CD4-positive, alpha-beta T cell treated with Interleukin-17A for 1 hour (primary cell): ENCODE results near the gene RAC2.
A peak's percentile ranks its signal among the peaks of the same experiment; 100 is the strongest.
"Not testable (repeated sequence)": the region's sequence is repeated elsewhere in the genome, so short reads cannot be mapped to it uniquely, and the experiment has no call there.

Experiments used
- DNase-seq: peaks from one replicate; pipeline ENCODE4 v3.0.0-alpha.2; 2020

RAC2 gene

DNA sequence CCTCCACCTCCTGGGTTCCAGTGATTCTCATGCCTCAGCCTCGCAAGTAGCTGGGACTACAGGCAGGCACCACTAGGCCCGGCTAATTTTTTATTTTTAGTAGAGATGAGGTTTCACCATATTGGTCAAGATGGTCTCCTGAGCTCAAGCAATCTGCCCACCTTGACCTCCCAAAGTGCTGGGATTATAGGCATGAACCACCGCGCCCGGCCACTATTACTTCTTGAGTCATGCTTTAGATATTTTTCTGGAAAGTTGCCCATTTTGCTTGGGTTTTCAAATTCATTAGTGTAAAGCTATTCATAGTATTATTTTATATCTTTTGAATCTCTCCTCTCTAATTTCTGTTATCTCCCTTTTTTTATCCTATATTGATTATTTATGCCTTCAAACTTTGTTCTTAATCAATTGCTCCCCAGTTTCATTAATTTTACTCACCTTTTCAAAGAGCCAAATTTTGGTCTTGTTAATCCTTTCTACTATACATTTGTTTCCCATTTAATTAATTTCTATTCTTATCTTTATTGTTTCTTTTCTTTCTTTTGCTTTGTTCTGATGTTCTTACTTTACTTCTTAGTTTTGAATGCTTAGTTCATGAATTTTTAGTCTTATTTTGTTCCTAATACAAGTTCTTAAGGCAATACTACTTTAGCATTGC, 10.3 kb upstream of the RAC2 start:
- no peak for DNase-seq

DNA sequence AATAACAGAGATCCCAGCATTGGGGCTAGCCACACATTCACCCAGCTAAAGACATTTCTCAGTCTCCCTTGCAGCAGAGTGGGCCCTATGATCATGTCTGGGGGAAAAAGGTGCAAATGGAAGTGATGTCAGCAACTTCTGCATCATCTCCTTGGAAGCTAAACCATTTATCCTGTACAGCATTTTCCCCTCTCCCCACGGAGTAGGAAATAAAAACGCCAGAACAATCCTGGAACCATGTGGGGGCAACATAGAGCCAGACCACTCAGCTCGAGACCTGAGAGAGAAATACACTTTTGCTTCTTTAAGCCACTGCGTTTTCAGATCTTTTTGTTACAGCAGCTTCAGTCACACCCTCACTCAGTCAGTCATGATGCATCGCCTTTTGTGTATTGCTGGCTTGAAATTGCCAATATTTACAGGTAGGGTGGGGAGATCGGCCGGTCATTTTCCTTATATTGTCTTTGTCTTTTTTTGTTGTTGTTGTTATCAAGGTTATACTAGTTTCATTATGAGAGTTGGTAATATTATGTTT, 9.1 kb upstream of the RAC2 start:
- no peak for DNase-seq

- DNase-seq: not testable (repeated sequence)
Observed at GRCh38 chr22:37251836-37252235, 7.8 kb upstream of the RAC2 start.

DNA sequence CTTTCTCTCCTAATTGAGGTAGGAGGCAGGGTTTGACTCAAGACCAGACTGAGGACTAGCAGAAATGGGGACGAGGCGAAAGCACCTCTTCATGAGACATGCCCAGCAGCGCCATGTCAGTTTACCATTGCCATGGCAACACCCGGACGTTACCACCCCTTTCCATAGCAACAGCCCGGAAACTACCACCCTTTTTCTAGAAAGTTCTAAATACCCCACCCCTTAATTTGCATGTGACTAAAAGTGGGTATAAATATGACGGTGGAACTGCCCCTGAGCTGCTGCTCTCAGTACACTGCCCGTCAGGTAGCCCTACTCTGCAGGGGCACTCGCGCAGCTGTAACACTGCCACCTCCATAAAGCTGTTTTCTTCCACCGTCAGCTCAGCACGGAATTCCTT, 5.9 kb upstream of the RAC2 start:
- no peak for DNase-seq

GRCh38 chr22:37248251-37248650, 4.2 kb upstream of the RAC2 start:
- no peak for DNase-seq

GRCh38 chr22:37245740-37246139, 1.7 kb upstream of the RAC2 start:
- DNase-seq: no peak

DNA sequence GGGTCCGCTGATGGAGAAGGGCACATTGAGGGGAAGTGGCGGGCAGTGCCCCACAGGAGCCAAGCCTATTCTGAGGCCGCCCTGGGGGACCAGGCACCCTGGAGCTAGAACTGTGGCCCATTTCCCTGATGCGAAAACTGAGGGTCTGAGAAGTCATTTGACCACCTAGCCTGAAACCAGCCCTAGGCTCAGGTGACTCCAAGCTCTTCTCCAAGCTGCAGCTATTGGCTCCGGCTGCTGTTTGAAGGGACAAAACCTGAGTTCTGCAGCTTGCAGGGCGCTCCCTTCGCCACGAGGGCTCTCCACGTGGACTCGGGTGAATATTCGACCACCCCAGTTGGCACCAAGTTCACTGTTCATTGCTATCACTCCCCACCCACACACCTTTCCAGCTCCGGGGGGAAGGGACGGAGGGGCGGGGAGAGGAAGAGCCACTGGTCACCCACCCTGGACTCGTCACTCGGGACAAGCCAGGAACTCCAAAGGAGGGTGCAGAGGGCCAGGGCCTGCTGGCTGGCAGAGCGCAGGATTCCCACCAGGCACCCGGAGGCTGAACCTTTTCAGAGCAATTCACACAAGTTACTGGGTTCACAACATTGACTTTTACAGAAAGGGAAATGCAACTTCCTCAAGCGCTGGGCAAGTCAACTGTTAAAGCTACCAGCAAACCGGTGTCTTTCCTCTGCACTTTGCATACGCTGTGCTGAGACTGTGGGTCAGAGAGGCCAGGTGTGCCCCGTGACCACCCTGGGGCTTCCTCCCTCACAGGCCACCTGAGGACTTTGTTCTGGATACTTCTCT, 1.1 kb upstream of the RAC2 start:
- DNase-seq: no peak

DNA sequence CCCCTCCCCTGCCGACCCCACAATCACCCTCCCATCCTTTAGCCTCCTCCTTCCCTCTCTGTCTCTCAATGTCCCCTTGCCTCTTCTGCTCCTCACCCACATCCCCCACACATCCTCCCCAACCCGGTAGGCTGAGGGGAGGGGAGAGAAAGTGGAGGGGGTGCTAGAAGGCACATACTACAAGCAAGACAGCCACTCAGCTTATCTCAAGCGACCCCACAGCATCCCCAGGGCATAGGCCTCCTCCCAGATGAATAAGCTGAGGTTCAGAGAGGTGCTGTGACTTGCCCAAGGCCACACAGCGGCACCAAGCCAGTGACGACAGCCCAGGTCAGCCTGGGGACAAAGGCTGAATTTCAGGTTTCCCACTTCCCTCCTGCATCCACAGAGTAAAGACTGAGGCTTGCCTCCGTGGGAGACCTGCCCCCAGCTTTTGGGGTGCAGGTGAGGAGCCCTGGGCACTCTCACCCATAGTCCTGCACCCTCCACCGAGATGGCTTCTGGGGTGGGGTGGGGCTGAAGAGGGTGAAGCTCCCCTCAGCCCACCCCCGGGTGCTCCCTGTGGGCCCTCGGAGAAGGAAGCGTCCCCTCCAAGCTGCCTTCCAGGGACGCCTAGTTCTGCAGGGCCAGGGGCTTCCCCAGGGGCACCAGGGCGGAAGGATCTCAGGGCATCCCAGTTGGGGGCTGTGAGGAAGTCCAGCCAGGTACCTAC, 511 bp downstream of the RAC2 start:
- DNase-seq: peak; percentile 36

- peak; percentile 94 for DNase-seq
Observed at GRCh38 chr22:37242395-37242918, 1.6 kb downstream of the RAC2 start.

DNA sequence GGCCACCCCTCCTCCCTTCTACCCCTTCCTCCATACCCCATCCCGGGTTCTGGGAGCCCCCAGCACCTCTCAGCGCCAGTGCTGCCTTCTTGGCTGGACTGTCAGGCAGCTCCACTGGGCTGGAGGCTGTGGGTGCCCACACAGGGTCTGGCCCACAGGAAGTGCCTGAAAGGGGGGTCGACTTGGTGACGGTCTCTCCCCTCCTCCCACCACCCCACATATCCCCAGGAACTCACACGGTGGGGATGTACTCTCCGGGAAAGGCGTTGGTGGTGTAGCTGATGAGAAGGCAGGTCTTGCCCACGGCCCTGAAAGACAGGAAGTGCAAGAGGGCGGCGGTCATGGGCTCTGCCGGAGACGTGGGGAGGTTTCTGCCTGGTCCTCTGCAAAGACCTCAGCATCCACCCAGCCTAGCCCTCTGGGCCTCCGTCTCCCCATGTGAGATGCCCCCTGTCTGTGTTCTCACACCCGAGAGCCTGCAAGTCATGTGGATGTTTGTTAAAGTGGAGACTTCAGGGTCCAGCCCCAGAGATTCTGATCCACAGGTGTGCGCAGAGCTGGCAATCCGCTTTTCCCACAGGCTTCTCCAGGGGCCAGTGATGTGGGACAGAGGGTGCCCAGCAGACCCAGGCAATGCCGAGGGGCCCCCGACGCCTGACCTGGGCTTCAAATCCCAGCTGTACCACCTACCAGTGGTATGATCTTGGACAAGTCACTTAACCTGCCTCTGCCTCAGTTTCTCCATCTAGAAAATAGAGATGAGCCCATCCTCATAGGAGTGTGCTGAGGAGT, 2.5 kb downstream of the RAC2 start:
- DNase-seq: peak; percentile 66

GRCh38 chr22:37240941-37241320, 3.1 kb downstream of the RAC2 start:
- no peak for DNase-seq

DNA sequence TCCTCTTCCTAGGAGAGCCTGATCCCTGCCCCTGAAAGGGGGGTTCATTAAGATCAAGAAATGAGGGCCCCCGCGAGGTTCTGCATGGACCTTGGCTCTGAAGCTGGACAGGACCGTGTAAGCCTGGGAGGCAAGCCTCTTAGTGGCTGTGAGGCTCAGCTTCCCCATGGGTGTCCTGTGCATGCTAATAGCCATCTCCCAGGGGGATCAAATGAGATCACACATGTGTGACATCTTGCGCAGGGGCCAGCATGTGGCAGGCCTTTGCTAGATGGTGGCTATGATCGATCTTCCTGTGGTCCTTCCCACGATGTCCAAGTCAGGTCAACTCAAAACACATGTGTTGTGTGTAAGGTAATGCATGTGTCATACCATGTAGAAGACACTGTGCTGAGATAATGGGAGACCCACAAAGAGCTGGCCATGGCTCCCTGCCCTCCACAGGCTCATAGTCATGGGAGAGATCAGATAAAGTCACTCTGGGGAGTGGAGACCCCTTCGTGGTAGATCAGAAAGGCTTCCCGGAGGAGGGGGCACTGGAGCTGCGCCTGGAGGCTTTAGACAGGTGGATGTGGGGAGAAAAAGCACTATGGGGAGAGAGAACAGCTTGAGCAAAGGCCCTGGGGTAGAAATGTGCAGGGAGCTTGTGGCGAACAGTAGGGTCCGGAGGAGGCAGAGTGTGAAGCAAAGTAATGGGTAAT, 3.7 kb downstream of the RAC2 start:
- DNase-seq: no peak

GRCh38 chr22:37239336-37240239, 4.5 kb downstream of the RAC2 start:
- no peak for DNase-seq

GRCh38 chr22:37237371-37238268, 6.4 kb downstream of the RAC2 start:
- DNase-seq: no peak

- no peak for DNase-seq
Observed at GRCh38 chr22:37235897-37236607, 8.0 kb downstream of the RAC2 start.

GRCh38 chr22:37234736-37235711, 9.0 kb downstream of the RAC2 start:
- no peak for DNase-seq

DNA sequence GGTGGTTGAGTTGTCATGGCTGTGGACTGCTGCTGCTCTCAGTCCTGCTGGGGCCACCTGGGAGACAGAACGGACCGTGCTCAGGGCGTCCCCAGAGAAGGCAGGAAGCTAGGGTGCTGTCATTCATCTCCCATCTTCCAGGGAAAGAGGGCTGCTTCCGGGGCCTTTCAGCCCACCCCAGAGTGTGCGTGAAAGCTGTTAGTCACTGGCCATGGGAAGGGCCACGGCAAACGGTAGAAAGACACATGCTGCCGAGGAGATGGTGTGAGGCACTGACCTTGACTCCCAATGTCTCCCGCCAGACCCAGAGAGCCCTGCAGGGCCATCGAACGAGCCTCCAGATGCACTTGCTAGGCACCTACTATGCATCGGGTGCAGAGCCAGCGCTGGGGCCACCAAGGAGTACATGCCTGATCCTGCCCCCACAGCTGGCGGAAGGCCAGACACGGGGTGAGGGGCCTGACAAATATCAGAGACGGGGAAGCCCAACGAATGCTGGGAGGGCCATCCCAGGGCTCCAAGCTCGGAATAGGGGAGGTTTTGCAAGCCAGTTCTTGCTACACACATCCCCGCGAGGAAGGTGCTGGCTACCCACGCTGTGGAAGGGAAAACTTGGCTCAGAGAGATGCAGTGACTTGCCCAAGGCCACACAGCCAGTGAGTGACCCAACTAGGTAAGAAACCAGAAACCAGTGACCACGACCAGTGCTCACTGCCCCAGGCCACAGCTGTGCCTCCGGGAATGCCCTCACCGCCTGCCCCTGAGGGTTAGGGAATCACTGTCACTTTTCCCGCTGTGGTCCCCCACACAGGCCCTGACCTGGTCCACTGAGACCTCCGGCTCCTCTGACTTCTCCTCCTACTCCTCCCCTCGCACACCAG, 10.1 kb downstream of the RAC2 start:
- no peak for DNase-seq
